ENCODE results near the gene ALDH3A1. TPM values are rescaled to one million over a fixed set of nuclear protein-coding genes. Genes with fewer than 3 reads are reported as not detected.

The ALDH3A1 gene
- total RNA-seq, 4 donors from 2014 or later: 41.7 to 128 (median 83.9) TPM

GRCh38 chr17:19728084-19728495 is 20.0 kb downstream of the ALDH3A1 start:
- Histone ChIP-seq H3K9me3 (no peaks in the 10 kb centered on the region), H3K36me3 (no peaks in the 10 kb centered on the region), H3K4me3 (no peak overlapping the region), H3K4me1 (peaks cover 72% of the 10 kb centered on the region), H3K27ac (peak overlapping the region; percentile 95), H3K27me3 (no peaks in the 10 kb centered on the region)
- peak; percentile 95 for DNase-seq (ENCODE audit: low spot score in 2 of 2)
- WGBS: 0% methylated on average over 2 of the region's 7 CpGs
- no peak for TF ChIP-seq CTCF (IDR thresholded peaks at IDR 0.05)
- TF ChIP-seq POLR2A (IDR thresholded peaks at IDR 0.05): no peak
- TF ChIP-seq POLR2AphosphoS5 (IDR thresholded peaks at IDR 0.05): peak in 2 of 3 donors; percentile 25 to 92

- peak; percentile 91 to 92 for DNase-seq (ENCODE audit: low spot score in 2 of 2)
- WGBS: 40% methylated on average over 4 of the region's 4 CpGs
- Histone ChIP-seq H3K27ac (peak overlapping the region; percentile 95), H3K9me3 (no peaks in the 10 kb centered on the region), H3K36me3 (no peaks in the 10 kb centered on the region), H3K4me1 (peaks cover 72% of the 10 kb centered on the region), H3K27me3 (no peaks in the 10 kb centered on the region), H3K4me3 (no peak overlapping the region)
- TF ChIP-seq POLR2A (IDR thresholded peaks at IDR 0.05): no peak
- TF ChIP-seq POLR2AphosphoS5 (IDR thresholded peaks at IDR 0.05): peak in 2 of 3 donors; percentile 84 to 85
- TF ChIP-seq CTCF (IDR thresholded peaks at IDR 0.05): no peak
- no peak for TF ChIP-seq EP300 (IDR thresholded peaks at IDR 0.05)
Observed at GRCh38 chr17:19727501-19728078, 20.5 kb downstream of the ALDH3A1 start.

- Histone ChIP-seq H3K27ac (peak overlapping the region; percentile 95), H3K4me1 (peaks cover 72% of the 10 kb centered on the region), H3K4me3 (no peak overlapping the region), H3K9me3 (no peaks in the 10 kb centered on the region), H3K27me3 (no peaks in the 10 kb centered on the region), H3K36me3 (no peaks in the 10 kb centered on the region)
- WGBS: 45% methylated on average over 7 of the region's 7 CpGs
- no peak for TF ChIP-seq CTCF (IDR thresholded peaks at IDR 0.05)
- no peak for TF ChIP-seq POLR2A (IDR thresholded peaks at IDR 0.05)
- TF ChIP-seq POLR2AphosphoS5 (IDR thresholded peaks at IDR 0.05): no peak
- TF ChIP-seq EP300 (IDR thresholded peaks at IDR 0.05): no peak
- no peak for DNase-seq (ENCODE audit: low spot score in 2 of 2)
Observed at GRCh38 chr17:19726631-19727376, 21.3 kb downstream of the ALDH3A1 start.

GRCh38 chr17:19725486-19725885 is 22.6 kb downstream of the ALDH3A1 start:
- Histone ChIP-seq H3K9me3 (no peaks in the 10 kb centered on the region), H3K36me3 (no peaks in the 10 kb centered on the region), H3K4me1 (peaks cover 76% of the 10 kb centered on the region), H3K27ac (peak overlapping the region; percentile 95), H3K4me3 (no peak overlapping the region), H3K27me3 (no peaks in the 10 kb centered on the region)
- DNase-seq (ENCODE audit: low spot score in 2 of 2): no peak
- no peak for TF ChIP-seq CTCF (IDR thresholded peaks at IDR 0.05)
- no peak for TF ChIP-seq POLR2AphosphoS5 (IDR thresholded peaks at IDR 0.05)
- TF ChIP-seq EP300 (IDR thresholded peaks at IDR 0.05): no peak
- no peak for TF ChIP-seq POLR2A (IDR thresholded peaks at IDR 0.05)
- WGBS: 84% methylated on average over 5 of the region's 5 CpGs

Measured in suprapubic skin (tissue), 4 donors.